BJ (cell line): ENCODE results near the gene DHFR2. TPM values are rescaled to one million over a fixed set of nuclear protein-coding genes. Genes with fewer than 3 reads are reported as not detected.

Experiments used
- CTCF ChIA-PET: fragments of 350-600 bp; formaldehyde crosslinking; extraction: SDS; loops from one replicate; lab custom pipeline; 2021; ENCODE audit warnings: antibody characterized with exemption, inconsistent platforms; lab: Yijun Ruan, JAX
- POLR2A ChIA-PET: fragments of 300-600 bp; sonication (Branson Sonifier 250); formaldehyde crosslinking; extraction: SDS; loops from one replicate; lab custom pipeline; 2021; ENCODE audit warnings: antibody characterized with exemption; lab: Charles Lee
- DNase-seq: peaks from one replicate; pipeline ENCODE4 v3.0.0-alpha.2; 2011; ENCODE audit warnings: low read depth
- H3K27me3 ChIP-seq: 2 replicates; pipeline ENCODE4 v1.6.0; 2011; ENCODE audit warnings: low read length; ENCODE audit not compliant: control insufficient read depth, insufficient read depth
- H3K36me3 ChIP-seq: 2 replicates; pipeline ENCODE4 v1.5.1; 2011; ENCODE audit warnings: low read length; ENCODE audit not compliant: control insufficient read depth, insufficient read depth
- H3K4me3 ChIP-seq: 2 replicates; pipeline ENCODE4 v1.5.1; 2011; ENCODE audit warnings: low read depth, mild to moderate bottlenecking, control low read depth, low read length
- CTCF ChIP-seq: IDR thresholded peaks from 2 replicates; pipeline ENCODE4 v1.5.1; 2011; ENCODE audit warnings: low read depth, mild to moderate bottlenecking, control low read depth, inconsistent platforms, low read length, moderate library complexity; ENCODE audit not compliant: insufficient read depth
- polyA plus RNA-seq: library from polyadenylated mRNA; depleted of rRNA; stranded (reverse); fragments of >200 nt; gene quantifications from 2 replicates; pipeline ENCODE4 v1.2.3, GENCODE V29; 2011

Gene DHFR2
- polyA plus RNA-seq, 1 experiment: 1.6 TPM

GRCh38 chr3:94065819-94066480 lies 3.2 kb upstream of the DHFR2 start:
- TF ChIP-seq CTCF: no peak
- DNase-seq: no peak
- Histone ChIP-seq H3K4me3 (no peak overlapping the region), H3K36me3 (no peaks in the 10 kb centered on the region), H3K27me3 (no peaks in the 10 kb centered on the region)
- POLR2A ChIA-PET: no interaction called here
- CTCF ChIA-PET: interaction anchor here (0.7 to 1.6 kb wide), 3 partner anchors 9 to 63 kb away, joined by 3 to 6 read pairs (median 3); no protein-coding TSS in a partner anchor

GRCh38 chr3:94065122-94065521 lies 2.4 kb upstream of the DHFR2 start:
- no peaks in the 10 kb centered on the region for H3K36me3 ChIP-seq
- TF ChIP-seq CTCF: no peak
- POLR2A ChIA-PET: no interaction called here
- no peak for DNase-seq
- no peaks in the 10 kb centered on the region for H3K27me3 ChIP-seq
- H3K4me3 ChIP-seq: no peak overlapping the region
- CTCF ChIA-PET: interaction anchor here (0.7 to 1.6 kb wide), 3 partner anchors 9 to 62 kb away, joined by 3 to 6 read pairs (median 3); no protein-coding TSS in a partner anchor

GRCh38 chr3:94064243-94064860 lies 1.6 kb upstream of the DHFR2 start:
- Histone ChIP-seq H3K36me3 (no peaks in the 10 kb centered on the region), H3K4me3 (no peak overlapping the region), H3K27me3 (no peaks in the 10 kb centered on the region)
- no peak for TF ChIP-seq CTCF
- POLR2A ChIA-PET: no interaction called here
- DNase-seq: no peak
- CTCF ChIA-PET: interaction anchor here (1.3 to 1.6 kb wide), 2 partner anchors 27 to 61 kb away, joined by 3 to 6 read pairs; no protein-coding TSS in a partner anchor

GRCh38 chr3:94063496-94064119 lies 892 bp upstream of the DHFR2 start:
- no peak for DNase-seq
- no peak for TF ChIP-seq CTCF
- H3K27me3 ChIP-seq: no peaks in the 10 kb centered on the region
- ChIA-PET CTCF (interaction anchor here (1.2 to 1.7 kb wide), 4 partner anchors 27 to 60 kb away, joined by 4 to 7 read pairs (median 4); no protein-coding TSS in a partner anchor), POLR2A (no interaction called here)
- peak overlapping the region; percentile 70 for H3K4me3 ChIP-seq
- H3K36me3 ChIP-seq: no peaks in the 10 kb centered on the region

- DNase-seq: no peak
These were observed 1.4 kb downstream of the DHFR2 start for GRCh38 chr3:94061297-94061696.

More at GRCh38 chr3:94061297-94061696, 1.4 kb downstream of the DHFR2 start:
- no peak overlapping the region for H3K4me3 ChIP-seq
- TF ChIP-seq CTCF: no peak
- POLR2A ChIA-PET: no interaction called here
- H3K36me3 ChIP-seq: no peaks in the 10 kb centered on the region
- no peaks in the 10 kb centered on the region for H3K27me3 ChIP-seq
- CTCF ChIA-PET: no interaction called here
